M059J (cell line): Measurements from ENCODE around the gene FAM98A. TPM values are rescaled to one million over a fixed set of nuclear protein-coding genes. Genes with fewer than 3 reads are reported as not detected.

Experiments used
- total RNA-seq: library from RNA; depleted of rRNA; stranded (reverse); fragments of >200 nt; shearing (Covaris generic); gene quantifications from 2 replicates; pipeline ENCODE4 v1.2.3, GENCODE V29; 2014; rRNA removed

The FAM98A gene
- total RNA-seq, 1 experiment from 2014 or later = 28.3 TPM

Other genes with a start within 250 kb of the FAM98A start
- 24.5 and 26.4 TPM in 2 replicates for gene RASGRP3, start 122.7 kb downstream of the FAM98A start, total RNA-seq